Activated CD4-positive, alpha-beta memory T cell treated with anti-CD3 and anti-CD28 coated beads, Interleukin-2, amount 10 ng/mL, durations not matched to agents 7 days and 5 days (primary cell): ENCODE measurements around the gene AGTR1. TPM values are rescaled to one million over a fixed set of nuclear protein-coding genes. Genes with fewer than 3 reads are reported as not detected.
"Not testable (repeated sequence)": the region's sequence is repeated elsewhere in the genome, so short reads cannot be mapped to it uniquely, and the experiment has no call there.

Experiments
- CTCF ChIA-PET: fragments of 350-600 bp; sonication (Branson Sonifier 250); formaldehyde crosslinking; loops from one replicate; lab custom pipeline; 2021; ENCODE audit warnings: antibody characterized with exemption, inconsistent platforms; lab: Charles Lee
- POLR2A ChIA-PET: fragments of 350-600 bp; sonication (Branson Sonifier 250); formaldehyde crosslinking; loops from one replicate; lab custom pipeline; 2021; ENCODE audit warnings: antibody characterized with exemption; lab: Charles Lee
- DNase-seq: peaks from one replicate; pipeline ENCODE4 v3.0.0-alpha.2; 2020
- H3K27ac Mint-ChIP-seq: one replicate; pipeline ENCODE4 v1.8.0; 2021; ENCODE audit warnings: mild to moderate bottlenecking, mixed read lengths
- H3K27me3 Mint-ChIP-seq: one replicate; pipeline ENCODE4 v1.8.0; 2021; ENCODE audit warnings: mixed read lengths
- H3K36me3 Mint-ChIP-seq: one replicate; pipeline ENCODE4 v1.8.0; 2021; ENCODE audit warnings: low read depth, mixed read lengths
- H3K4me1 Mint-ChIP-seq: one replicate; pipeline ENCODE4 v1.8.0; 2021; ENCODE audit warnings: mixed read lengths
- H3K4me3 Mint-ChIP-seq: one replicate; pipeline ENCODE4 v1.8.0; 2021; ENCODE audit warnings: mild to moderate bottlenecking, mixed read lengths
- H3K9me3 Mint-ChIP-seq: one replicate; pipeline ENCODE4 v1.8.0; 2021; ENCODE audit warnings: mixed read lengths
- total RNA-seq, 2 experiments: library from RNA; stranded (reverse); gene quantifications; one replicate each; pipeline ENCODE4 v1.2.3, GENCODE V29; 2021

Gene AGTR1
- total RNA-seq, 2 experiments from 2014 or later: not detected

- CTCF ChIA-PET: no interaction called here
- DNase-seq: no peak
- Mint-ChIP-seq H3K27me3 (no peaks in the 10 kb centered on the region), H3K27ac (no peak overlapping the region), H3K36me3 (no peaks in the 10 kb centered on the region), H3K4me3 (no peak overlapping the region), H3K9me3 (no peaks in the 10 kb centered on the region), H3K4me1 (no peaks in the 10 kb centered on the region)
- POLR2A ChIA-PET: no interaction called here
These were observed 59.8 kb downstream of the AGTR1 start for GRCh38 chr3:148757238-148758215.

GRCh38 chr3:148758303-148758884 is 60.7 kb downstream of the AGTR1 start:
- Mint-ChIP-seq H3K27me3 (no peaks in the 10 kb centered on the region), H3K4me1 (no peaks in the 10 kb centered on the region), H3K4me3 (no peak overlapping the region), H3K9me3 (no peaks in the 10 kb centered on the region), H3K27ac (no peak overlapping the region), H3K36me3 (no peaks in the 10 kb centered on the region)
- ChIA-PET CTCF (no interaction called here), POLR2A (no interaction called here)
- DNase-seq: no peak

GRCh38 chr3:148759430-148759829 is 61.7 kb downstream of the AGTR1 start:
- no peaks in the 10 kb centered on the region for H3K36me3 Mint-ChIP-seq
- H3K4me3 Mint-ChIP-seq: no peak overlapping the region
- no peaks in the 10 kb centered on the region for H3K9me3 Mint-ChIP-seq
- no peaks in the 10 kb centered on the region for H3K4me1 Mint-ChIP-seq
- H3K27me3 Mint-ChIP-seq: no peaks in the 10 kb centered on the region
- CTCF ChIA-PET: no interaction called here
- POLR2A ChIA-PET: no interaction called here
- no peak overlapping the region for H3K27ac Mint-ChIP-seq
- no peak for DNase-seq

GRCh38 chr3:148763156-148763680 is 65.5 kb downstream of the AGTR1 start:
- DNase-seq: no peak
- Mint-ChIP-seq H3K4me1 (no peaks in the 10 kb centered on the region), H3K9me3 (no peaks in the 10 kb centered on the region), H3K36me3 (no peaks in the 10 kb centered on the region), H3K27ac (no peak overlapping the region), H3K4me3 (no peak overlapping the region), H3K27me3 (no peaks in the 10 kb centered on the region)
- POLR2A ChIA-PET: no interaction called here
- CTCF ChIA-PET: no interaction called here

- Mint-ChIP-seq H3K9me3 (no peaks in the 10 kb centered on the region), H3K27ac (no peak overlapping the region), H3K36me3 (no peaks in the 10 kb centered on the region), H3K4me1 (no peaks in the 10 kb centered on the region), H3K27me3 (no peaks in the 10 kb centered on the region), H3K4me3 (no peak overlapping the region)
- ChIA-PET CTCF (no interaction called here), POLR2A (no interaction called here)
- DNase-seq: no peak
These were observed 66.6 kb downstream of the AGTR1 start for GRCh38 chr3:148763986-148764935.

- no peaks in the 10 kb centered on the region for H3K4me1 Mint-ChIP-seq
- H3K9me3 Mint-ChIP-seq: no peaks in the 10 kb centered on the region
- no peak overlapping the region for H3K4me3 Mint-ChIP-seq
- no peaks in the 10 kb centered on the region for H3K36me3 Mint-ChIP-seq
- no peak for DNase-seq
- H3K27ac Mint-ChIP-seq: no peak overlapping the region
- H3K27me3 Mint-ChIP-seq: no peaks in the 10 kb centered on the region
- POLR2A ChIA-PET: no interaction called here
- CTCF ChIA-PET: no interaction called here
These were observed 74.7 kb downstream of the AGTR1 start for GRCh38 chr3:148772361-148772760.

- POLR2A ChIA-PET: no interaction called here
- Mint-ChIP-seq H3K4me1 (no peaks in the 10 kb centered on the region), H3K36me3 (no peaks in the 10 kb centered on the region), H3K27ac (no peak overlapping the region), H3K27me3 (no peaks in the 10 kb centered on the region), H3K9me3 (no peaks in the 10 kb centered on the region), H3K4me3 (no peak overlapping the region)
- no peak for DNase-seq
- CTCF ChIA-PET: no interaction called here
These were observed 75.1 kb downstream of the AGTR1 start for GRCh38 chr3:148772835-148773234.

GRCh38 chr3:148773805-148774204 is 76.1 kb downstream of the AGTR1 start:
- Mint-ChIP-seq H3K9me3 (no peaks in the 10 kb centered on the region), H3K4me1 (no peaks in the 10 kb centered on the region), H3K27ac (no peak overlapping the region), H3K4me3 (no peak overlapping the region), H3K27me3 (no peaks in the 10 kb centered on the region), H3K36me3 (no peaks in the 10 kb centered on the region)
- no peak for DNase-seq
- CTCF ChIA-PET: no interaction called here
- POLR2A ChIA-PET: no interaction called here

GRCh38 chr3:148778926-148779325 is 81.2 kb downstream of the AGTR1 start:
- CTCF ChIA-PET: no interaction called here
- Mint-ChIP-seq H3K27me3 (no peaks in the 10 kb centered on the region), H3K4me1 (no peaks in the 10 kb centered on the region), H3K4me3 (no peak overlapping the region), H3K36me3 (no peaks in the 10 kb centered on the region), H3K9me3 (no peaks in the 10 kb centered on the region), H3K27ac (no peak overlapping the region)
- POLR2A ChIA-PET: no interaction called here
- DNase-seq: no peak

GRCh38 chr3:148785026-148785425 is 87.3 kb downstream of the AGTR1 start:
- CTCF ChIA-PET, H3K9me3 Mint-ChIP-seq, H3K27me3 Mint-ChIP-seq, H3K4me3 Mint-ChIP-seq, H3K36me3 Mint-ChIP-seq, DNase-seq, H3K4me1 Mint-ChIP-seq, H3K27ac Mint-ChIP-seq, POLR2A ChIA-PET: not testable (repeated sequence)

GRCh38 chr3:148786159-148786558 is 88.5 kb downstream of the AGTR1 start:
- DNase-seq, H3K27ac Mint-ChIP-seq, H3K4me1 Mint-ChIP-seq, H3K27me3 Mint-ChIP-seq, CTCF ChIA-PET, H3K9me3 Mint-ChIP-seq, POLR2A ChIA-PET, H3K36me3 Mint-ChIP-seq, H3K4me3 Mint-ChIP-seq: not testable (repeated sequence)

- Mint-ChIP-seq H3K4me1 (no peaks in the 10 kb centered on the region), H3K27me3 (no peaks in the 10 kb centered on the region), H3K36me3 (no peaks in the 10 kb centered on the region), H3K9me3 (no peaks in the 10 kb centered on the region), H3K27ac (no peak overlapping the region), H3K4me3 (no peak overlapping the region)
- DNase-seq: no peak
- ChIA-PET POLR2A (no interaction called here), CTCF (no interaction called here)
These were observed 91.4 kb downstream of the AGTR1 start for GRCh38 chr3:148789146-148789545.

- CTCF ChIA-PET: no interaction called here
- H3K36me3 Mint-ChIP-seq: no peaks in the 10 kb centered on the region
- POLR2A ChIA-PET: no interaction called here
- no peaks in the 10 kb centered on the region for H3K4me1 Mint-ChIP-seq
- no peaks in the 10 kb centered on the region for H3K27me3 Mint-ChIP-seq
- H3K9me3 Mint-ChIP-seq: no peaks in the 10 kb centered on the region
- H3K4me3 Mint-ChIP-seq: no peak overlapping the region
- no peak for DNase-seq
- no peak overlapping the region for H3K27ac Mint-ChIP-seq
These were observed 92.2 kb downstream of the AGTR1 start for GRCh38 chr3:148789906-148790305.
